ENCODE results near the gene MFSD1. TPM values are rescaled to one million over a fixed set of nuclear protein-coding genes. Genes with fewer than 3 reads are reported as not detected.

The MFSD1 gene
- total RNA-seq, 4 donors from 2014 or later: 18.6 to 33.5 (median 25.2) TPM

GRCh38 chr3:158820521-158820920 lies 18.7 kb downstream of the MFSD1 start:
- in situ Hi-C loops (cut with MboI; ENCODE audit: low sequenced_read_pairs in 4 of 4): no loop called here
- no peak for ATAC-seq
- Histone ChIP-seq H3K4me3 (no peak overlapping the region), H3K4me1 (no peaks in the 10 kb centered on the region), H3K27ac (no peak overlapping the region), H3K9me3 (no peaks in the 10 kb centered on the region), H3K36me3 (peaks cover 0 to 63% of the 10 kb centered on the region in 2 donors), H3K27me3 (no peaks in the 10 kb centered on the region)
- DNase-seq: no peak
- intact Hi-C loops (cut with DNase I; ENCODE audit: low total_unique reads): no loop called here
- TF ChIP-seq CTCF (IDR thresholded peaks at IDR 0.05 in 4 of 5, conservative IDR thresholded peaks at IDR 0.05 in 1 of 5): no peak
- no peak for TF ChIP-seq POLR2A (IDR thresholded peaks at IDR 0.05)

DNA sequence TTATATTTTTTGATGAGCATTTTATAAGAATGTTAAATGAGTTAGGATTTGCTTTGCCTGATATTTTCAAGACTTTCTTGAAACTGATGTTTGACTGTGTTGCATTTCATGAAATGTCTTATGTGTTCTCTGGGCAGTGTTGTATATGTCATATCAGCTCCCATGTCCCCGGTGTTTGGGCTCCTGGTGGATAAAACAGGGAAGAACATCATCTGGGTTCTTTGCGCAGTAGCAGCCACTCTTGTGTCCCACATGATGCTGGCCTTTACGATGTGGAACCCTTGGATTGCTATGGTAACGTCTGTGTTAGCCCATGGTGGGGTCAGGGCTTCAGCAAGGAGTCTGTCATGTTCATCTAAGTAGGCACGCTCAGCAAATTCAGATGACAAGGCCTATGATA lies 20.0 kb downstream of the MFSD1 start:
- no peak overlapping the region for H3K27ac ChIP-seq
- in situ Hi-C loops (cut with MboI; ENCODE audit: low sequenced_read_pairs in 4 of 4): no loop called here
- intact Hi-C loops (cut with DNase I; ENCODE audit: low total_unique reads): no loop called here
- H3K9me3 ChIP-seq: no peaks in the 10 kb centered on the region
- no peak for TF ChIP-seq CTCF (IDR thresholded peaks at IDR 0.05 in 4 of 5, conservative IDR thresholded peaks at IDR 0.05 in 1 of 5)
- no peak for TF ChIP-seq POLR2A (IDR thresholded peaks at IDR 0.05)
- H3K4me1 ChIP-seq: no peaks in the 10 kb centered on the region
- H3K4me3 ChIP-seq: no peak overlapping the region
- DNase-seq (no peak), ATAC-seq (no peak)
- H3K36me3 ChIP-seq: peaks cover 0 to 73% of the 10 kb centered on the region in 2 donors
- no peaks in the 10 kb centered on the region for H3K27me3 ChIP-seq

- ATAC-seq (no peak), DNase-seq (no peak)
- H3K27me3 ChIP-seq: no peaks in the 10 kb centered on the region
- in situ Hi-C loops (cut with MboI; ENCODE audit: low sequenced_read_pairs in 4 of 4) (no loop called here), intact Hi-C loops (cut with DNase I; ENCODE audit: low total_unique reads) (no loop called here)
- no peak overlapping the region for H3K4me3 ChIP-seq
- peaks cover 0 to 75% of the 10 kb centered on the region in 2 donors for H3K36me3 ChIP-seq
- H3K4me1 ChIP-seq: no peaks in the 10 kb centered on the region
- H3K9me3 ChIP-seq: no peaks in the 10 kb centered on the region
- no peak for TF ChIP-seq CTCF (IDR thresholded peaks at IDR 0.05 in 4 of 5, conservative IDR thresholded peaks at IDR 0.05 in 1 of 5)
- TF ChIP-seq POLR2A (IDR thresholded peaks at IDR 0.05): no peak
- no peak overlapping the region for H3K27ac ChIP-seq
Observed at GRCh38 chr3:158823426-158823825, 21.6 kb downstream of the MFSD1 start.

- in situ Hi-C loops (cut with MboI; ENCODE audit: low sequenced_read_pairs in 4 of 4) (loop anchor here in 3 of 4 donors (25.0 kb wide), 2 partner anchors 985 to 1160 kb away; partner anchors contain the start of gene IL12A (in 1 of the 3)), intact Hi-C loops (cut with DNase I; ENCODE audit: low total_unique reads) (no loop called here)
- TF ChIP-seq POLR2A (IDR thresholded peaks at IDR 0.05) (no peak), CTCF (IDR thresholded peaks at IDR 0.05 in 4 of 5, conservative IDR thresholded peaks at IDR 0.05 in 1 of 5) (no peak)
- no peaks in the 10 kb centered on the region for H3K4me1 ChIP-seq
- H3K36me3 ChIP-seq: peaks cover 0 to 72% of the 10 kb centered on the region in 2 donors
- no peaks in the 10 kb centered on the region for H3K27me3 ChIP-seq
- ATAC-seq: no peak
- no peaks in the 10 kb centered on the region for H3K9me3 ChIP-seq
- DNase-seq: no peak
- H3K27ac ChIP-seq: no peak overlapping the region
- no peak overlapping the region for H3K4me3 ChIP-seq
Observed at GRCh38 chr3:158827773-158828172, 25.9 kb downstream of the MFSD1 start.

GRCh38 chr3:158830391-158830790 lies 28.5 kb downstream of the MFSD1 start:
- ATAC-seq (no peak), DNase-seq (no peak)
- H3K4me1 ChIP-seq: no peaks in the 10 kb centered on the region
- peaks cover 0 to 46% of the 10 kb centered on the region in 2 donors for H3K36me3 ChIP-seq
- TF ChIP-seq CTCF (IDR thresholded peaks at IDR 0.05 in 4 of 5, conservative IDR thresholded peaks at IDR 0.05 in 1 of 5): no peak
- TF ChIP-seq POLR2A (IDR thresholded peaks at IDR 0.05): no peak
- H3K9me3 ChIP-seq: no peaks in the 10 kb centered on the region
- no peak overlapping the region for H3K4me3 ChIP-seq
- in situ Hi-C loops (cut with MboI; ENCODE audit: low sequenced_read_pairs in 4 of 4) (loop anchor here in 3 of 4 donors (25.0 kb wide), 2 partner anchors 982 to 1157 kb away; partner anchors contain the start of gene IL12A (in 1 of the 3)), intact Hi-C loops (cut with DNase I; ENCODE audit: low total_unique reads) (no loop called here)
- H3K27ac ChIP-seq: no peak overlapping the region
- H3K27me3 ChIP-seq: no peaks in the 10 kb centered on the region
